HG02759 (cell line): ENCODE results near the gene CSH1.
A peak's percentile ranks its signal among the peaks of the same experiment; 100 is the strongest.
"Not testable (repeated sequence)": the region's sequence is repeated elsewhere in the genome, so short reads cannot be mapped to it uniquely, and the experiment has no call there.

Experiments used
- ATAC-seq: cut with Tn5 transposase; IDR thresholded peaks from one replicate; pipeline ENCODE4 v1.9.1; 2021; ENCODE audit warnings: mild to moderate bottlenecking, moderate library complexity; ENCODE audit not compliant: unreplicated experiment

CSH1 gene

GRCh38 chr17:63896524-63897354, at the start of gene CSH1:
Gene CSH1 (minus strand): TSS chr17:63896574. CDS start chr17:63896511, 63 bp downstream.
- ATAC-seq = not testable (repeated sequence)

GRCh38 chr17:63945784-63946439, 49.5 kb upstream of the CSH1 start:
- ATAC-seq = peak; percentile 45

GRCh38 chr17:63944736-63945499, 48.5 kb upstream of the CSH1 start:
- no peak for ATAC-seq

- no peak for ATAC-seq
Measured at GRCh38 chr17:63943745-63944144, 47.4 kb upstream of the CSH1 start.

GRCh38 chr17:63942309-63942985, 46.1 kb upstream of the CSH1 start:
- ATAC-seq = no peak

- ATAC-seq = no peak
Measured at GRCh38 chr17:63941751-63942150, 45.4 kb upstream of the CSH1 start.

- no peak for ATAC-seq
Measured at GRCh38 chr17:63941162-63941561, 44.8 kb upstream of the CSH1 start.

GRCh38 chr17:63940584-63940983, 44.2 kb upstream of the CSH1 start:
- ATAC-seq = no peak

GRCh38 chr17:63939884-63940283, 43.5 kb upstream of the CSH1 start:
- ATAC-seq = no peak

GRCh38 chr17:63939401-63939800, 43.0 kb upstream of the CSH1 start:
- no peak for ATAC-seq

GRCh38 chr17:63937920-63938319, 41.5 kb upstream of the CSH1 start:
- ATAC-seq = no peak

- ATAC-seq = no peak
Measured at GRCh38 chr17:63937319-63937718, 40.9 kb upstream of the CSH1 start.

- ATAC-seq = no peak
Measured at GRCh38 chr17:63934183-63935112, 38.1 kb upstream of the CSH1 start.

- ATAC-seq = no peak
Measured at GRCh38 chr17:63933598-63933997, 37.2 kb upstream of the CSH1 start.

- no peak for ATAC-seq
Measured at GRCh38 chr17:63932721-63933120, 36.3 kb upstream of the CSH1 start.

- peak; percentile 78 for ATAC-seq
Measured at GRCh38 chr17:63931981-63932561, 35.7 kb upstream of the CSH1 start, which contains the start of gene CD79B. Gene CD79B (minus strand): TSS chr17:63932331. CDS start chr17:63932261, 70 bp downstream.

GRCh38 chr17:63930951-63931575, 34.7 kb upstream of the CSH1 start:
- peak; percentile 49 for ATAC-seq

- no peak for ATAC-seq
Measured at GRCh38 chr17:63929860-63930766, 33.7 kb upstream of the CSH1 start.
